ENCODE data around the gene CASP4.

DNA sequence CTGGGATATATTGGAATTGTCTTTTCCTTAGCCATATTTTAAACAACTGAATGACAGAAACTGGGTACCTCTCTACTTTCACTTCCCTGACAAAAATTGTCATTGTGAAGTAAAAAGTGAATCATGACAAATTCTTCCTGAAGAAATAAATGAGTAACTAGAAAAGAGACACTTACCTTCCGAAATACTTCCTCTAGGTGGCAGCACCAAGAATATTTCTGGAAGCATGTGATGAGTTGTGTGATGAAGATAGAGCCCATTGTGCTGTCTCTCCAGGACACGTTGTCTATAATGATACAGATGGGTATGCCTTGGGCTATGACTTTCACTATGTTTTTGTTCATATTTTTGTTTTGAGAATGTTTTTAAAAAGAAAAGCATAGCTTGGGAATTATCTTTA is 21.5 kb downstream of the CASP4 start:
- TF ChIP-seq MAZ (IDR thresholded peaks at IDR 0.05; ENCODE audit: borderline replicate concordance, low read depth, low read length) (no peak), NFE2L2 (IDR thresholded peaks at IDR 0.05; ENCODE audit: low read depth, low read length) (no peak), POLR2A (IDR thresholded peaks at IDR 0.05; ENCODE audit: low read depth, low read length) (no peak), CHD1 (IDR thresholded peaks at IDR 0.05; ENCODE audit: low read depth, low read length) (no peak), MXI1 (IDR thresholded peaks at IDR 0.05; ENCODE audit: borderline replicate concordance, low read depth, low read length) (no peak), BHLHE40 (IDR thresholded peaks at IDR 0.05; ENCODE audit: low read depth, low read length) (no peak), RCOR1 (IDR thresholded peaks at IDR 0.05; ENCODE audit: insufficient replicate concordance, low read length) (no peak)
- TF ChIP-seq, protein P1, sequence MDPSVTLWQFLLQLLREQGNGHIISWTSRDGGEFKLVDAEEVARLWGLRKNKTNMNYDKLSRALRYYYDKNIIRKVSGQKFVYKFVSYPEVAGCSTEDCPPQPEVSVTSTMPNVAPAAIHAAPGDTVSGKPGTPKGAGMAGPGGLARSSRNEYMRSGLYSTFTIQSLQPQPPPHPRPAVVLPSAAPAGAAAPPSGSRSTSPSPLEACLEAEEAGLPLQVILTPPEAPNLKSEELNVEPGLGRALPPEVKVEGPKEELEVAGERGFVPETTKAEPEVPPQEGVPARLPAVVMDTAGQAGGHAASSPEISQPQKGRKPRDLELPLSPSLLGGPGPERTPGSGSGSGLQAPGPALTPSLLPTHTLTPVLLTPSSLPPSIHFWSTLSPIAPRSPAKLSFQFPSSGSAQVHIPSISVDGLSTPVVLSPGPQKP (IDR thresholded peaks at IDR 0.05; ENCODE audit: borderline replicate concordance, low read depth, low read length), result no peak
- TF ChIP-seq, protein P2, sequence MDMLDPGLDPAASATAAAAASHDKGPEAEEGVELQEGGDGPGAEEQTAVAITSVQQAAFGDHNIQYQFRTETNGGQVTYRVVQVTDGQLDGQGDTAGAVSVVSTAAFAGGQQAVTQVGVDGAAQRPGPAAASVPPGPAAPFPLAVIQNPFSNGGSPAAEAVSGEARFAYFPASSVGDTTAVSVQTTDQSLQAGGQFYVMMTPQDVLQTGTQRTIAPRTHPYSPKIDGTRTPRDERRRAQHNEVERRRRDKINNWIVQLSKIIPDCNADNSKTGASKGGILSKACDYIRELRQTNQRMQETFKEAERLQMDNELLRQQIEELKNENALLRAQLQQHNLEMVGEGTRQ (IDR thresholded peaks at IDR 0.05; ENCODE audit: low read depth, low read length), result no peak
- TF ChIP-seq, protein P3, sequence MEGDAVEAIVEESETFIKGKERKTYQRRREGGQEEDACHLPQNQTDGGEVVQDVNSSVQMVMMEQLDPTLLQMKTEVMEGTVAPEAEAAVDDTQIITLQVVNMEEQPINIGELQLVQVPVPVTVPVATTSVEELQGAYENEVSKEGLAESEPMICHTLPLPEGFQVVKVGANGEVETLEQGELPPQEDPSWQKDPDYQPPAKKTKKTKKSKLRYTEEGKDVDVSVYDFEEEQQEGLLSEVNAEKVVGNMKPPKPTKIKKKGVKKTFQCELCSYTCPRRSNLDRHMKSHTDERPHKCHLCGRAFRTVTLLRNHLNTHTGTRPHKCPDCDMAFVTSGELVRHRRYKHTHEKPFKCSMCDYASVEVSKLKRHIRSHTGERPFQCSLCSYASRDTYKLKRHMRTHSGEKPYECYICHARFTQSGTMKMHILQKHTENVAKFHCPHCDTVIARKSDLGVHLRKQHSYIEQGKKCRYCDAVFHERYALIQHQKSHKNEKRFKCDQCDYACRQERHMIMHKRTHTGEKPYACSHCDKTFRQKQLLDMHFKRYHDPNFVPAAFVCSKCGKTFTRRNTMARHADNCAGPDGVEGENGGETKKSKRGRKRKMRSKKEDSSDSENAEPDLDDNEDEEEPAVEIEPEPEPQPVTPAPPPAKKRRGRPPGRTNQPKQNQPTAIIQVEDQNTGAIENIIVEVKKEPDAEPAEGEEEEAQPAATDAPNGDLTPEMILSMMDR (conservative IDR thresholded peaks at IDR 0.05; ENCODE audit: low read depth, low read length), result peak; percentile 46
